HepG2 (cell line): Measurements from ENCODE around the gene SORL1-AS1.

ENCODE experiments used
- BHLHE40 ChIP-seq: IDR thresholded peaks from 2 replicates; pipeline ENCODE4 v1.6.1; 2011; ENCODE audit warnings: low read length, improper control_type of control experiment
- CAMTA2 ChIP-seq: sonication (generic); formaldehyde crosslinking; IDR thresholded peaks from 2 replicates; pipeline ENCODE4 v1.4.0; 2020; ENCODE audit warnings: mild to moderate bottlenecking, missing genetic modification reagents, borderline replicate concordance
- CREM ChIP-seq, 2 experiments: sonication (generic) in 1 of 2; formaldehyde crosslinking in 1 of 2; IDR thresholded peaks; 2 replicates each; pipeline versions ENCODE4 v1.4.0 to v1.6.1; 2016 to 2020; ENCODE audit warnings: antibody characterized with exemption in 1 of 2, mild to moderate bottlenecking in 1 of 2, missing genetic modification reagents in 1 of 2
- KDM4B ChIP-seq: sonication (generic); formaldehyde crosslinking; IDR thresholded peaks from 2 replicates; pipeline ENCODE4 v1.4.0; 2020; ENCODE audit warnings: missing genetic modification reagents
- MBNL3 ChIP-seq: fragments of 250-450 bp; sonication (Bioruptor Pico); conservative IDR thresholded peaks from 2 replicates; pipeline ENCODE4 v1.8.0; 2022; ENCODE audit warnings: mild to moderate bottlenecking, inconsistent platforms
- RXRA ChIP-seq: sonication (generic); formaldehyde crosslinking; IDR thresholded peaks from 2 replicates; pipeline ENCODE4 v1.5.1; 2020; ENCODE audit warnings: missing genetic modification reagents
- TAF1 ChIP-seq: sonication (generic); formaldehyde crosslinking; IDR thresholded peaks from 2 replicates; pipeline ENCODE4 v1.4.0; 2020; ENCODE audit warnings: missing genetic modification reagents
- ZNF543 ChIP-seq: sonication (generic); formaldehyde crosslinking; IDR thresholded peaks from 2 replicates; pipeline ENCODE4 v1.4.0; 2020; ENCODE audit warnings: mild to moderate bottlenecking, missing genetic modification reagents
- ZNF674 ChIP-seq: sonication (generic); formaldehyde crosslinking; IDR thresholded peaks from 2 replicates; pipeline ENCODE4 v1.5.0; 2020; ENCODE audit warnings: low read depth, mild to moderate bottlenecking, missing genetic modification reagents
- TF ChIP-seq, protein P1 (sequence below): sonication (generic); formaldehyde crosslinking; IDR thresholded peaks from 2 replicates; pipeline ENCODE4 v1.4.0; 2020; ENCODE audit warnings: missing genetic modification reagents
- TF ChIP-seq, protein P2 (sequence below): IDR thresholded peaks from 2 replicates; pipeline ENCODE4 v1.6.1; 2018; ENCODE audit warnings: missing genetic modification reagents, mild to moderate bottlenecking, missing compliant biosample characterization
- TF ChIP-seq, protein P3 (sequence below): sonication (generic); formaldehyde crosslinking; IDR thresholded peaks from 2 replicates; pipeline ENCODE4 v1.4.0; 2020; ENCODE audit warnings: missing genetic modification reagents
- TF ChIP-seq, protein P4 (sequence below): sonication (generic); formaldehyde crosslinking; IDR thresholded peaks from 2 replicates; pipeline ENCODE4 v1.9.0; 2021; ENCODE audit warnings: mild to moderate bottlenecking, missing genetic modification reagents

Gene SORL1-AS1

DNA sequence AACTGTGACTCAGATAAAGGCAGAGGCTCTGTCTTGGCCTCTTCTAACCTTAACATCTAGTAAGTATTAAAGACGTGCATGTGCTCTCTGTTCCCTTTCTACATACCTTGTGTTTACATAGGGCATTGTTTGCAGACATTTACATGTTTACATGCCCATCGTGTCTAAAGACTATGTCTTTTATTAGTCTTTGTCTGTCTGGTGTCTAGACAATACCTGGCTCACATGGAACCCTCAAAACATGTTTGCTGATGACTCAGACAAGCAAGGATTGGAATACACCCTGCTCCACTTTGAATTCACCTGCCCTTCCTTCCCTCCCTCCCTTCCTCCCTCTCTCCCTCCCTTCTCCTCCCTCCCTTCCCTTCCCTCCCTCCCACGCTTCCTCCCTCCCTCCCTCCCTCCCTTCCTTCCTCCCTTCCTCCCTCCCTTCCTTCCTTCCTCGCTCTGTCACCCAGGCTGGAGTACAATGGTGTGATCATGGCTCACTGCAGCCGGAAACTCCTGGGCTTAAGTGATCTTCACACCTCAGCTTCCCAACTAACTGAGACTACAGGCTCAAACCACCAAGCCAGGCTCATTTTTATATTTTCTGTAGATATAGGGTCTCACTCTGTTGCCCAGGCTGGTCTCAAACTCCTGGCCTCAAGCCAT, 23.7 kb upstream of the SORL1-AS1 start (continued):
- TF ChIP-seq MBNL3 (CRISPR knock-in tag) (no peak), CAMTA2 (CRISPR knock-in tag) (no peak), TAF1 (CRISPR knock-in tag) (no peak), ZNF674 (CRISPR knock-in tag) (no peak), BHLHE40 (no peak), ZNF543 (no peak), CREM (IDR thresholded peaks at IDR 0.05) (peak; percentile 49; the same call in 1 of the 2 replicates), CREM (CRISPR knock-in tag; IDR thresholded peaks at IDR 0.05) (no peak), RXRA (CRISPR knock-in tag) (no peak; the same call in 1 of the 2 replicates), KDM4B (CRISPR knock-in tag) (no peak)
- TF ChIP-seq, protein P1, sequence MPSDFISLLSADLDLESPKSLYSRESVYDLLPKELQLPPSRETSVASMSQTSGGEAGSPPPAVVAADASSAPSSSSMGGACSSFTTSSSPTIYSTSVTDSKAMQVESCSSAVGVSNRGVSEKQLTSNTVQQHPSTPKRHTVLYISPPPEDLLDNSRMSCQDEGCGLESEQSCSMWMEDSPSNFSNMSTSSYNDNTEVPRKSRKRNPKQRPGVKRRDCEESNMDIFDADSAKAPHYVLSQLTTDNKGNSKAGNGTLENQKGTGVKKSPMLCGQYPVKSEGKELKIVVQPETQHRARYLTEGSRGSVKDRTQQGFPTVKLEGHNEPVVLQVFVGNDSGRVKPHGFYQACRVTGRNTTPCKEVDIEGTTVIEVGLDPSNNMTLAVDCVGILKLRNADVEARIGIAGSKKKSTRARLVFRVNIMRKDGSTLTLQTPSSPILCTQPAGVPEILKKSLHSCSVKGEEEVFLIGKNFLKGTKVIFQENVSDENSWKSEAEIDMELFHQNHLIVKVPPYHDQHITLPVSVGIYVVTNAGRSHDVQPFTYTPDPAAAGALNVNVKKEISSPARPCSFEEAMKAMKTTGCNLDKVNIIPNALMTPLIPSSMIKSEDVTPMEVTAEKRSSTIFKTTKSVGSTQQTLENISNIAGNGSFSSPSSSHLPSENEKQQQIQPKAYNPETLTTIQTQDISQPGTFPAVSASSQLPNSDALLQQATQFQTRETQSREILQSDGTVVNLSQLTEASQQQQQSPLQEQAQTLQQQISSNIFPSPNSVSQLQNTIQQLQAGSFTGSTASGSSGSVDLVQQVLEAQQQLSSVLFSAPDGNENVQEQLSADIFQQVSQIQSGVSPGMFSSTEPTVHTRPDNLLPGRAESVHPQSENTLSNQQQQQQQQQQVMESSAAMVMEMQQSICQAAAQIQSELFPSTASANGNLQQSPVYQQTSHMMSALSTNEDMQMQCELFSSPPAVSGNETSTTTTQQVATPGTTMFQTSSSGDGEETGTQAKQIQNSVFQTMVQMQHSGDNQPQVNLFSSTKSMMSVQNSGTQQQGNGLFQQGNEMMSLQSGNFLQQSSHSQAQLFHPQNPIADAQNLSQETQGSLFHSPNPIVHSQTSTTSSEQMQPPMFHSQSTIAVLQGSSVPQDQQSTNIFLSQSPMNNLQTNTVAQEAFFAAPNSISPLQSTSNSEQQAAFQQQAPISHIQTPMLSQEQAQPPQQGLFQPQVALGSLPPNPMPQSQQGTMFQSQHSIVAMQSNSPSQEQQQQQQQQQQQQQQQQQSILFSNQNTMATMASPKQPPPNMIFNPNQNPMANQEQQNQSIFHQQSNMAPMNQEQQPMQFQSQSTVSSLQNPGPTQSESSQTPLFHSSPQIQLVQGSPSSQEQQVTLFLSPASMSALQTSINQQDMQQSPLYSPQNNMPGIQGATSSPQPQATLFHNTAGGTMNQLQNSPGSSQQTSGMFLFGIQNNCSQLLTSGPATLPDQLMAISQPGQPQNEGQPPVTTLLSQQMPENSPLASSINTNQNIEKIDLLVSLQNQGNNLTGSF (CRISPR knock-in tag) = no peak
- TF ChIP-seq, protein P2, sequence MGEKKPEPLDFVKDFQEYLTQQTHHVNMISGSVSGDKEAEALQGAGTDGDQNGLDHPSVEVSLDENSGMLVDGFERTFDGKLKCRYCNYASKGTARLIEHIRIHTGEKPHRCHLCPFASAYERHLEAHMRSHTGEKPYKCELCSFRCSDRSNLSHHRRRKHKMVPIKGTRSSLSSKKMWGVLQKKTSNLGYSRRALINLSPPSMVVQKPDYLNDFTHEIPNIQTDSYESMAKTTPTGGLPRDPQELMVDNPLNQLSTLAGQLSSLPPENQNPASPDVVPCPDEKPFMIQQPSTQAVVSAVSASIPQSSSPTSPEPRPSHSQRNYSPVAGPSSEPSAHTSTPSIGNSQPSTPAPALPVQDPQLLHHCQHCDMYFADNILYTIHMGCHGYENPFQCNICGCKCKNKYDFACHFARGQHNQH (CRISPR knock-in tag) = 0 out of 2 replicates have a peak, but pooled peaks have one; percentile 37
- TF ChIP-seq, protein P3, sequence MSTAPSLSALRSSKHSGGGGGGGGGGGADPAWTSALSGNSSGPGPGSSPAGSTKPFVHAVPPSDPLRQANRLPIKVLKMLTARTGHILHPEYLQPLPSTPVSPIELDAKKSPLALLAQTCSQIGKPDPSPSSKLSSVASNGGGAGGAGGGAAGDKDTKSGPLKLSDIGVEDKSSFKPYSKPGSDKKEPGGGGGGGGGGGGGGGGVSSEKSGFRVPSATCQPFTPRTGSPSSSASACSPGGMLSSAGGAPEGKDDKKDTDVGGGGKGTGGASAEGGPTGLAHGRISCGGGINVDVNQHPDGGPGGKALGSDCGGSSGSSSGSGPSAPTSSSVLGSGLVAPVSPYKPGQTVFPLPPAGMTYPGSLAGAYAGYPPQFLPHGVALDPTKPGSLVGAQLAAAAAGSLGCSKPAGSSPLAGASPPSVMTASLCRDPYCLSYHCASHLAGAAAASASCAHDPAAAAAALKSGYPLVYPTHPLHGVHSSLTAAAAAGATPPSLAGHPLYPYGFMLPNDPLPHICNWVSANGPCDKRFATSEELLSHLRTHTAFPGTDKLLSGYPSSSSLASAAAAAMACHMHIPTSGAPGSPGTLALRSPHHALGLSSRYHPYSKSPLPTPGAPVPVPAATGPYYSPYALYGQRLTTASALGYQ = no peak
- TF ChIP-seq, protein P4, sequence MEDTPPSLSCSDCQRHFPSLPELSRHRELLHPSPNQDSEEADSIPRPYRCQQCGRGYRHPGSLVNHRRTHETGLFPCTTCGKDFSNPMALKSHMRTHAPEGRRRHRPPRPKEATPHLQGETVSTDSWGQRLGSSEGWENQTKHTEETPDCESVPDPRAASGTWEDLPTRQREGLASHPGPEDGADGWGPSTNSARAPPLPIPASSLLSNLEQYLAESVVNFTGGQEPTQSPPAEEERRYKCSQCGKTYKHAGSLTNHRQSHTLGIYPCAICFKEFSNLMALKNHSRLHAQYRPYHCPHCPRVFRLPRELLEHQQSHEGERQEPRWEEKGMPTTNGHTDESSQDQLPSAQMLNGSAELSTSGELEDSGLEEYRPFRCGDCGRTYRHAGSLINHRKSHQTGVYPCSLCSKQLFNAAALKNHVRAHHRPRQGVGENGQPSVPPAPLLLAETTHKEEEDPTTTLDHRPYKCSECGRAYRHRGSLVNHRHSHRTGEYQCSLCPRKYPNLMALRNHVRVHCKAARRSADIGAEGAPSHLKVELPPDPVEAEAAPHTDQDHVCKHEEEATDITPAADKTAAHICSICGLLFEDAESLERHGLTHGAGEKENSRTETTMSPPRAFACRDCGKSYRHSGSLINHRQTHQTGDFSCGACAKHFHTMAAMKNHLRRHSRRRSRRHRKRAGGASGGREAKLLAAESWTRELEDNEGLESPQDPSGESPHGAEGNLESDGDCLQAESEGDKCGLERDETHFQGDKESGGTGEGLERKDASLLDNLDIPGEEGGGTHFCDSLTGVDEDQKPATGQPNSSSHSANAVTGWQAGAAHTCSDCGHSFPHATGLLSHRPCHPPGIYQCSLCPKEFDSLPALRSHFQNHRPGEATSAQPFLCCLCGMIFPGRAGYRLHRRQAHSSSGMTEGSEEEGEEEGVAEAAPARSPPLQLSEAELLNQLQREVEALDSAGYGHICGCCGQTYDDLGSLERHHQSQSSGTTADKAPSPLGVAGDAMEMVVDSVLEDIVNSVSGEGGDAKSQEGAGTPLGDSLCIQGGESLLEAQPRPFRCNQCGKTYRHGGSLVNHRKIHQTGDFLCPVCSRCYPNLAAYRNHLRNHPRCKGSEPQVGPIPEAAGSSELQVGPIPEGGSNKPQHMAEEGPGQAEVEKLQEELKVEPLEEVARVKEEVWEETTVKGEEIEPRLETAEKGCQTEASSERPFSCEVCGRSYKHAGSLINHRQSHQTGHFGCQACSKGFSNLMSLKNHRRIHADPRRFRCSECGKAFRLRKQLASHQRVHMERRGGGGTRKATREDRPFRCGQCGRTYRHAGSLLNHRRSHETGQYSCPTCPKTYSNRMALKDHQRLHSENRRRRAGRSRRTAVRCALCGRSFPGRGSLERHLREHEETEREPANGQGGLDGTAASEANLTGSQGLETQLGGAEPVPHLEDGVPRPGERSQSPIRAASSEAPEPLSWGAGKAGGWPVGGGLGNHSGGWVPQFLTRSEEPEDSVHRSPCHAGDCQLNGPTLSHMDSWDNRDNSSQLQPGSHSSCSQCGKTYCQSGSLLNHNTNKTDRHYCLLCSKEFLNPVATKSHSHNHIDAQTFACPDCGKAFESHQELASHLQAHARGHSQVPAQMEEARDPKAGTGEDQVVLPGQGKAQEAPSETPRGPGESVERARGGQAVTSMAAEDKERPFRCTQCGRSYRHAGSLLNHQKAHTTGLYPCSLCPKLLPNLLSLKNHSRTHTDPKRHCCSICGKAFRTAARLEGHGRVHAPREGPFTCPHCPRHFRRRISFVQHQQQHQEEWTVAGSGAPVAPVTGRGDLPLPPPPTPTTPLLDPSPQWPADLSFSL (CRISPR knock-in tag) = no peak
